ENCODE results near the gene FAM167B.
"Not testable (repeated sequence)": the region's sequence is repeated elsewhere in the genome, so short reads cannot be mapped to it uniquely, and the experiment has no call there.

Gene FAM167B

DNA sequence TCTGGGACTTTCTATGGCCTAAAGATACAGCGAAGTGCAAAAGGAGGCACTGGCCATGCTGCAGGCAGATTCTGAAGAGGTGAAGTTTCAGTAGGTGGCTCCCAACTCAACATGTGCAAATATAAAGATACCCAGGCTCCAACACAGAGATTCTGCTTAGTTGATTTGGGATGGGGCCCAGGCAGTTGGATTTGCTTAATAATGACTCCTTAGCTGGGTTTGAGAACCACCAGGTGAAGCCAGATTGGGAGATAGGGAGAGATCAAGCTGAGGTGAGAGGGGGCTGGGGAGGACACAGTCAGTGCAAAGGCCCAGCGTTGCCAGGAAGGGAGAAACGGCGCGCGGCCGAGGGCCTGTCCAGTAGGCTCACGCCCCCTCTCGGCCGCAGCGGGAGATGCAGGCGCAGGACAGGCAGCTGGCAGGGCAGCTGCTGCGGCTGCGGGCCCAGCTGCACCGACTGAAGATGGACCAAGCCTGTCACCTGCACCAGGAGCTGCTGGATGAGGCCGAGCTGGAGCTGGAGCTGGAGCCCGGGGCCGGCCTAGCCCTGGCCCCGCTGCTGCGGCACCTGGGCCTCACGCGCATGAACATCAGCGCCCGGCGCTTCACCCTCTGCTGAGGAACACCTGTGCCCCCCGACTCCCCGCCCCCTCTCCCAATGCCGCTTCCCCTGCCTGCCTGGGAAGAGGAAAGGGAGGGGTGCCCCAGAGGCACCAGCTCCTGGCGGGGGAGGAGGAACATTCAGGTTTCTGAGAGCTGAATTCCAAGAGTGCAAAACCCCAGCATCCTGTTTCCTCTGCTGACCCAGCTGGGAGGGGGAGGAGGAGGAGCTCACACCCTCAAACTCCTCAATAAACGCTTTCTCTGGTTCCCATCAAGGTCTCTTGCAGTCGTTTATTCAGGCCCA, 1.2 kb downstream of the FAM167B start:
- Histone ChIP-seq H3K4me3 (ENCODE audit: low read depth in 1 of 2, low read length in 2 of 2) (no peak overlapping the region), H3K36me3 (ENCODE audit: control insufficient read depth in 1 of 2, insufficient read depth in 2 of 2, low read length in 2 of 2) (no peaks in the 10 kb centered on the region), H3K9me3 (ENCODE audit: control insufficient read depth in 1 of 2, low read length in 2 of 2) (no peaks in the 10 kb centered on the region), H3K27me3 (ENCODE audit: low read depth, low read length) (no peaks in the 10 kb centered on the region), H3K4me1 (ENCODE audit: control insufficient read depth in 1 of 2, insufficient read depth in 2 of 2, low read length in 2 of 2) (peaks cover 5 to 12% of the 10 kb centered on the region in 2 donors), H3K27ac (ENCODE audit: low read length) (no peak overlapping the region)

DNA sequence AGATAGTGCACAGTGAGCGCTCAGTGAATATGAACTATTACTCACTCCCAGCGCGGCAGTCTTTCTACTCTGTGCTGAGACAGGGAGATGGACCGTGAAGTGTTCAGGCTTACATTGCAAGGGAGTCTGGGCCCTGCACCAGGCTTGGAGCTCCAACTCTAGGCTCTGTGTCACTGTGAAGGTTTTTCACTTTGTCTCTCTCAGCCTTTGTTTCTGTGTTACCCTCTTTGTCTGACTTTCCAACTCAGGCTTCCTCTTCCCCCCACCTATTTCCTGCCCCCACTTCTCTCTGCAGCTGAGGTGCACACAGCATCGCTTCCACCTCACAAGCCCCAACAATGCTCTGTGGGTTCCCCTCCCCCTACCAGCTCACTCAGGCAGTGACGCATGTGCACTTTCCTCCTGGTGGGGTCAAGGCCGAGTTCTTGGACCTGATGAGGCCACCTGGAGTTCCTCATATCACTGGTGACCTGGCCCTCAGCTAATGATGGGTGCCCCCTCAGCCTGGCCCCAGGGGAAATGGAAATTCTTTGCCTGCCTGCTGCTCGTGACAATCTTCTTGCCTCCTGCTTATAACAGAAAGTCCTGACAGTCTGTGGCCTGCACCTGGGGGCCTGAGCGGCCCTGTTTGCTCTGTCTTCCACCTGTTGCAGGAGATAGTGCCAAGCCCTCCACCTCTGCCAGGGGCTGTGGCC, 3.0 kb downstream of the FAM167B start:
- Histone ChIP-seq H3K4me1 (ENCODE audit: control insufficient read depth in 1 of 2, insufficient read depth in 2 of 2, low read length in 2 of 2) (peaks cover 5 to 12% of the 10 kb centered on the region in 2 donors), H3K4me3 (ENCODE audit: low read depth in 1 of 2, low read length in 2 of 2) (no peak overlapping the region)

DNA sequence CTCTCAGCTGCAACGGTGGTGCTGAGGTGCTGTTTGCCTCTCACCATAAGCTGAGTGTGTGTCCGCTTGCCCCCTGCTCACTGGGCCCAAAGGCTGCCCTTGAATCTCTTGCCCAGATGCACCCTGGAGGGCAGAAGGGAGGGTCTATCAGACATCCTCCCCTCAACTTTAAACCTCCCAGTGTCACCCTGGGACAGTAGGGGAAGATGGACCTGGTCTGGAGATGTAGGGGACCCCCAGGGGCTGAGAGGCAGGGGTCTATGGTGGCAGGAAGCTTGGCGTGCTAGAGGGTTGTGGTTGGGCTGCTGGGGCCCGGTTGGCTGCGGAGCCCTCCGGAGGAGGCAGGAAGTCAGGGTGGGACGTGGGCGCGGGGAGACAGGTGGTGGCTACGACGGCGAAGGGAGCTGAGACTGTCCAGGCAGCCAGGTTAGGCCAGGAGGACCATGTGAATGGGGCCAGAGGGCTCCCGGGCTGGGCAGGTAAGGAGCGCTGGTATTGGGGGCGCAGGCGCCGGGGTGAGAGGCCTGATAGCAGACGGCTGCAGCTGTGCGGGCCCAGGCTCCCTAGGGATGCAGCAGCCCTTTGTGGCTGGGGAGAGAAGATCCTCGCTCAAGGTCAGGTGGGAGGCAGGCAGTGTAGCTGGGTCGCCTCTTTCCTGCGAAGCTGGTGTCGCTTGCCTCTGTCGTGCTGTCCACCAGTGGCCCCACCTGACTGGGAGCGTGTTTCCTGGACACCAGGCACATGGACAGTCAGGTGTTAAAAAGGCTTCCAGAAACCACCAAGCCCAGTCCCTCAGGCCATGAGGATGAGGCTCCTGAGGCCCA, 4.1 kb downstream of the FAM167B start, which contains the start of gene LCK:
TSS of gene LCK (plus strand) at position 373 of the 824 bp plus-strand sequence. CDS start 23,065 bp downstream, outside the sequence.
- no peaks in the 10 kb centered on the region for H3K27me3 ChIP-seq (ENCODE audit: low read depth, low read length)
- H3K27ac ChIP-seq (ENCODE audit: low read length), result peak within 1 kb of the TSS; percentile 45
- peak within 1 kb of the TSS in 1 of 2 donors; percentile 8 for H3K4me3 ChIP-seq (ENCODE audit: low read depth in 1 of 2, low read length in 2 of 2)
- no peaks in the 10 kb centered on the region for H3K36me3 ChIP-seq (ENCODE audit: control insufficient read depth in 1 of 2, insufficient read depth in 2 of 2, low read length in 2 of 2)
- H3K4me1 ChIP-seq (ENCODE audit: control insufficient read depth in 1 of 2, insufficient read depth in 2 of 2, low read length in 2 of 2), result peaks cover 5 to 12% of the 10 kb centered on the region in 2 donors
- H3K9me3 ChIP-seq (ENCODE audit: control insufficient read depth in 1 of 2, low read length in 2 of 2), result no peaks in the 10 kb centered on the region

More for the DNA sequence above, 3.0 kb downstream of the FAM167B start:
- Histone ChIP-seq H3K27me3 (ENCODE audit: low read depth, low read length) (no peaks in the 10 kb centered on the region), H3K9me3 (ENCODE audit: control insufficient read depth in 1 of 2, low read length in 2 of 2) (no peaks in the 10 kb centered on the region), H3K36me3 (ENCODE audit: control insufficient read depth in 1 of 2, insufficient read depth in 2 of 2, low read length in 2 of 2) (no peaks in the 10 kb centered on the region), H3K27ac (ENCODE audit: low read length) (peak overlapping the region; percentile 45)

DNA sequence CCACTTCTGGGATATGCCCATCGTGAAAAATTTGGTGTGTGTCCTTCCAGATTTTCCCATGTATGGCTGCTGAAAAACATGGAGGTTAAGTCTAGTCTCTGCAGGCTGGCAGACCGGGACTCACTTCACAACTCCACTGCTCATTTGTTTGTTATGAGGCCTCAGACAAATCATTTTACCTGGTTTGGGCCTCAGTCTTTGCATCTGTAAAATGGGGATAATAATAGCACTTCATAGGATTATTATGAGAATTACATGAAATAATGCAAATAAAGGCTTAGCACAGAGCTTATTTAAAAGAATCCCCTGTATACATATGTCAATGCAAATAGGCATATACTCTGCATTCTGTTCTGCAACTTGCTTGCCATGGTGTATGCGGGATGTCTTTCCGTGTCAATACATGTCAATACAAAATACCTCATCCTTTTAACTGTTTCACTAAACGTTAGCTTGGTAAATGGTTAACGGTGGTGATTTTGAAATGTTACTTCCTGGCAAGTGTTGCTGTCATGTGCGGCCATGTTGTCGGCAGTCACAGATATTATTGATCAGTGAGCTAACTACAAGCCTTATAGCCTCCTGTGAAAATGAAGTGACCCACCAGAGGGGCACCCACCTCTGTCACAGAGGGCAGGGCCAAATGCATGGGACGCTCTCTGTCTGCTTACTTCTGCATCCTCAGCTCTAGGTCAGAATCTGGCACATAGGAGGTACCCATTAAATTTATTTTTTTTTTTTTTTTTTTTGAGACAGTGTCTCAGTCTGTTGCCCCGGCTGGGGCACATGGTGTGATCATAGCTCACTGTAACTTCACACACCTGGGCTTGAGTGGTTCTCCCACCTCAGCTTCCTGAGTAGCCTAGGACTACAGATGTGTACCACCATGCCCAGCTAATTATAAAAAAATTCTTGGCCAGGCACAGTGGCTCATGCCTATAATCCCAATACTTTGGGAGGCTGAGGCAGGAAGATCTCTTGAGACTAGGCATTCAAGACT, 8.3 kb downstream of the FAM167B start:
- H3K27me3 ChIP-seq (ENCODE audit: low read depth, low read length), result no peaks in the 10 kb centered on the region
- no peaks in the 10 kb centered on the region for H3K4me1 ChIP-seq (ENCODE audit: control insufficient read depth in 1 of 2, insufficient read depth in 2 of 2, low read length in 2 of 2)
- no peak overlapping the region for H3K27ac ChIP-seq (ENCODE audit: low read length)
- no peak overlapping the region for H3K4me3 ChIP-seq (ENCODE audit: low read depth in 1 of 2, low read length in 2 of 2)
- no peaks in the 10 kb centered on the region for H3K36me3 ChIP-seq (ENCODE audit: control insufficient read depth in 1 of 2, insufficient read depth in 2 of 2, low read length in 2 of 2)
- H3K9me3 ChIP-seq (ENCODE audit: control insufficient read depth in 1 of 2, low read length in 2 of 2), result no peaks in the 10 kb centered on the region

DNA sequence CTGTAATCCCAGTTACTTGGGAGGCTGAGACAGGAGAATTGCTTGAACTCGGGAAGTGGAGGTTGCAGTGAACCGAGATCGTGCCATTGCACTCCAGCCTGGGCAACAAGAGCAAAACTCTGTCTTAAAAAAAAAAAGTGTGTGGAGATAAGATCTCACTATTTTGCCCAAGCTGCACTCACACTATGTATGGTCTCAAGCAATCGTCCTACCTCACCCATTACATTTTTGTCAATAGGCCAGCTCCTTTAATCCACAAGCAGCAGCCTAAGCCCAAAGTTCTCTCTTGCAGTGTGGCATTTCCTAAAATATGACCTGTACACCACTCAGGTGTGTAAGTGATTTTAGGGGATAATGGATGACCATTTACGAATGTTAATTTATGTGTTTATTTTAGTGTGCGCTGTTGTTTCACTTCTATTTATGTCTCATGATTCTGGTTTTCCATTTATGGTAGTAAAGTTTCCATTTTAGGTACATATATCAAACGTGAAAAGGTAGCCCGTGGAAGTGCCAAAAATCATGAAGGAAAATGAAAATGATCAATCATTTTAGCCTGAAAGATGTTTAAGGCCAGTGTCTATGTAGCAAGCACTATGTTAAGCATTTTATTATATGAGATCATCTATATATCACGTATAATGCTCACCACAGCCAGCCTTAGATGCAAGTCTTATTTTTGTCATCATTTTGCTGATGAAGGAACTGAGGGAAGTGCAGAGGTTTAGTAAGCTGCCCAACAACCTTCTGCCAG, 9.6 kb downstream of the FAM167B start:
- H3K4me3 ChIP-seq (ENCODE audit: low read depth in 1 of 2, low read length in 2 of 2), result no peak overlapping the region
- H3K4me1 ChIP-seq (ENCODE audit: control insufficient read depth in 1 of 2, insufficient read depth in 2 of 2, low read length in 2 of 2), result no peaks in the 10 kb centered on the region
- H3K27ac ChIP-seq (ENCODE audit: low read length), result no peak overlapping the region
- no peaks in the 10 kb centered on the region for H3K27me3 ChIP-seq (ENCODE audit: low read depth, low read length)
- no peaks in the 10 kb centered on the region for H3K36me3 ChIP-seq (ENCODE audit: control insufficient read depth in 1 of 2, insufficient read depth in 2 of 2, low read length in 2 of 2)
- no peaks in the 10 kb centered on the region for H3K9me3 ChIP-seq (ENCODE audit: control insufficient read depth in 1 of 2, low read length in 2 of 2)

DNA sequence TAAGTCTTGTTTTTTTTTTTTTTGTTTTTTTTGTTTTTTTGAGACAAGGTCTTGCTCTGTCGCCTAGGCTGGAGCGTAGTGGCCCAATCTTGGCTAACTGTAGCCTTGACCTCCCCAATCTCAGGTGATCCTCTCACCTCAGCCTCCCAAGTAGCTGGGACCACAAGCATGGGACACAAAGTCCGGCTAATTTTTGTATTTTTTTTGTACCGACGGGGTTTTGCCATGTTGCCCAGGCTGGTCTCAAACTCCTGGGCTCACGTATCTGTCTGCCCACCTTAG, 10.1 kb downstream of the FAM167B start:
- no peaks in the 10 kb centered on the region for H3K4me1 ChIP-seq (ENCODE audit: control insufficient read depth in 1 of 2, insufficient read depth in 2 of 2, low read length in 2 of 2)
- no peak overlapping the region for H3K27ac ChIP-seq (ENCODE audit: low read length)
- H3K9me3 ChIP-seq (ENCODE audit: control insufficient read depth in 1 of 2, low read length in 2 of 2), result no peaks in the 10 kb centered on the region
- H3K27me3 ChIP-seq (ENCODE audit: low read depth, low read length), result no peaks in the 10 kb centered on the region
- no peak overlapping the region for H3K4me3 ChIP-seq (ENCODE audit: low read depth in 1 of 2, low read length in 2 of 2)
- H3K36me3 ChIP-seq (ENCODE audit: control insufficient read depth in 1 of 2, insufficient read depth in 2 of 2, low read length in 2 of 2), result no peaks in the 10 kb centered on the region

DNA sequence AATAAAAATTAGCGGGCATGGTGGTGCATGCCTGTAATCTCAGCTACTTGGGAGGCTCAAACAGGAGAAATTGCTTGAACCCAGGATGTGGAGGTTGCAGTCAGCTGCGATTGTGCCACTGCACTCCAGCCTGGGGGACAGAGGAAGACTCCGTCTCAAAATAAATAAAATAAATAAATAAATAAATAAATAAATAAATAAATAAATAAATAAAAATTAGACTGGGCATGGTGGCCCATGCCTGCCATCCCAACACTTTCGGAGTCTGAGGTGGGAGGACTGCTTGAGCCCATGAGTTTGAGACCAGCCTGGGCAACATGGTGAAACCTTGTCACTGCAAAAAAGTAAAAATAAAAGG, 16.2 kb downstream of the FAM167B start:
- not testable (repeated sequence) for H3K9me3 ChIP-seq (ENCODE audit: control insufficient read depth in 1 of 2, low read length in 2 of 2); H3K4me3 ChIP-seq (ENCODE audit: low read depth in 1 of 2, low read length in 2 of 2); H3K4me1 ChIP-seq (ENCODE audit: control insufficient read depth in 1 of 2, insufficient read depth in 2 of 2, low read length in 2 of 2); H3K27me3 ChIP-seq (ENCODE audit: low read depth, low read length); H3K27ac ChIP-seq (ENCODE audit: low read length); H3K36me3 ChIP-seq (ENCODE audit: control insufficient read depth in 1 of 2, insufficient read depth in 2 of 2, low read length in 2 of 2)

DNA sequence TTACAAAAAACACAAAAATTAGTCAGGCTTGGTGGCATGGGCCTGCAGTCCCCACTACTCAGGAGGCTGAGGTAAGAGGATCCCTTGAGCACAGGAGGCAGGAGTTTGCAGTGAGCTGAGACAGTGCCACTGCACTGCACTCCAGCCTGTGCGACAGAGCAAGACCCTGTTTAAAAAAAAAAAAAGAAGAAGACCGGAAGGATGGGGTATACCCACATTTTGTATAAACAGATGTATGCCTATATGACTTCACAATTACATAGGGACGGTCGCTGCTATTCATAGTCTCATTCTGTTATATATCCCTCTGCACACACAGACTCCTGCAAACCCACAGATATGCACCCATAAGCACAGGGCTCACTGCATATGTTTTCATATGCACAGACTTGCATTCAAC, 16.7 kb downstream of the FAM167B start:
- Histone ChIP-seq H3K4me1 (ENCODE audit: control insufficient read depth in 1 of 2, insufficient read depth in 2 of 2, low read length in 2 of 2) (no peaks in the 10 kb centered on the region), H3K27me3 (ENCODE audit: low read depth, low read length) (no peaks in the 10 kb centered on the region), H3K36me3 (ENCODE audit: control insufficient read depth in 1 of 2, insufficient read depth in 2 of 2, low read length in 2 of 2) (no peaks in the 10 kb centered on the region), H3K27ac (ENCODE audit: low read length) (no peak overlapping the region), H3K4me3 (ENCODE audit: low read depth in 1 of 2, low read length in 2 of 2) (no peak overlapping the region), H3K9me3 (ENCODE audit: control insufficient read depth in 1 of 2, low read length in 2 of 2) (no peaks in the 10 kb centered on the region)

DNA sequence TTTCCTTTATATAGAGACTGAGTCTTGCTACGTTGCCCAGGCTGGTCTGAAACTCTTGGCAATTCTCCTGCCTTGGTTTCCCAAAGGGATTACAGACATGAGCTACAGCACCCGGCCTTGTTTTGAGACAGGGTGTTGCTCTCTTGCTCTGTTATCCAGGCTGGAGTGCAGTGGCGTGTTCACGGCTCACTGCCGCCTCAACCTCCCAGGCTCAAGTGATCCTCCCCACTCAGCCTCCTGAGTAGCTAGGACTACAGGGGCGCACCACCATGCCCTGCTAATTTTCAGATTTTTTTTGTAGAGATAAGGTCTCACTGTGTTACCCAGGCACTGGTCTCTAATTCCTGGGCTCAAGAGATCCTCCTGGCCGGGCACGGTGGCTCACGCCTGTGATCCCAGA, 18.8 kb downstream of the FAM167B start:
- H3K4me3 ChIP-seq (ENCODE audit: low read depth in 1 of 2, low read length in 2 of 2), result no peak overlapping the region
- no peaks in the 10 kb centered on the region for H3K36me3 ChIP-seq (ENCODE audit: control insufficient read depth in 1 of 2, insufficient read depth in 2 of 2, low read length in 2 of 2)
- no peak overlapping the region for H3K27ac ChIP-seq (ENCODE audit: low read length)
- no peaks in the 10 kb centered on the region for H3K9me3 ChIP-seq (ENCODE audit: control insufficient read depth in 1 of 2, low read length in 2 of 2)
- no peaks in the 10 kb centered on the region for H3K4me1 ChIP-seq (ENCODE audit: control insufficient read depth in 1 of 2, insufficient read depth in 2 of 2, low read length in 2 of 2)
- H3K27me3 ChIP-seq (ENCODE audit: low read depth, low read length), result no peaks in the 10 kb centered on the region

DNA sequence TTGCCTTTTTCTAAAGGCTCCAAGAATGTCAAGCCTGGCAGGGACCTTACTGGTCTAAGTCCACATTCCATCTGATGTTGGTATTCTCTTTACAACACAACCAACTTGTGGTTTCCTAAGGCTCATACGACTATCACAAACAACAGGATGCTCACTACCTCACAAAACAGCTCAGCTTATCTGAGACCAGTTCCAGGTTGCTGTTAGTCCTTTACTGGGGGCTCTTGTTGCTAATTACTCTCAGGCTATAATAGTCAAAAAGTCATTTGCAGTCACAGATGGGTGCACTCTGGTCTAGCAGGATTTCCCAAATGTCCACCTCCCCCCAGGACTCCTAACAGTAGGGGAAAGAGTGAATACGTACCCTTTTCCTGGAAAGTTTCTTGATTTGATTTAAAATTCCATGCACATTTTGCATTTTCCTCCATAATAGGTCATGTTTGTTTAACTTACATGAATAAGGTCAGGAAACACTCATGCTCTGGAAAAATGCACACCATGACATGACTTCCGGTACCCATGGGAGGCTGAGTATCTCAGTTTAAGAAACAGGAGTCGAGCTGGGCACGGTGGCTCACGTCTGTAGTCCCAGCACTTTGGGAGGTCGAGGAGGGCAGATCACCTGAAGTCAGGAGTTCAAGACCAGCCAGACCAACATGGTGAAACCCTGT, 20.0 kb downstream of the FAM167B start:
- no peaks in the 10 kb centered on the region for H3K36me3 ChIP-seq (ENCODE audit: control insufficient read depth in 1 of 2, insufficient read depth in 2 of 2, low read length in 2 of 2)
- no peaks in the 10 kb centered on the region for H3K9me3 ChIP-seq (ENCODE audit: control insufficient read depth in 1 of 2, low read length in 2 of 2)
- H3K27ac ChIP-seq (ENCODE audit: low read length), result no peak overlapping the region
- H3K4me1 ChIP-seq (ENCODE audit: control insufficient read depth in 1 of 2, insufficient read depth in 2 of 2, low read length in 2 of 2), result no peaks in the 10 kb centered on the region
- H3K27me3 ChIP-seq (ENCODE audit: low read depth, low read length), result no peaks in the 10 kb centered on the region
- H3K4me3 ChIP-seq (ENCODE audit: low read depth in 1 of 2, low read length in 2 of 2), result no peak overlapping the region

Measured in muscle layer of duodenum (tissue), 2 donors.